KOPT-K1 (cell line): Measurements from ENCODE around the gene UQCRC1.

ENCODE experiments used
- H3K27ac ChIP-seq: fragments of 200-600 bp; sonication (generic); 2 replicates; pipeline ENCODE4 v1.5.1; 2016; ENCODE audit warnings: antibody characterized with exemption, mild to moderate bottlenecking, low read depth, low read length; ENCODE audit not compliant: poor library complexity, severe bottlenecking
- H3K36me3 ChIP-seq: fragments of 200-600 bp; sonication (generic); 2 replicates; pipeline ENCODE4 v1.5.1; 2017; ENCODE audit warnings: antibody characterized with exemption, mild to moderate bottlenecking, low read length, moderate library complexity; ENCODE audit not compliant: insufficient read depth
- H3K9me3 ChIP-seq: fragments of 200-600 bp; sonication (generic); 2 replicates; pipeline ENCODE4 v1.5.1; 2017; ENCODE audit warnings: antibody characterized with exemption, low read length, mild to moderate bottlenecking; ENCODE audit not compliant: insufficient read depth, poor library complexity, severe bottlenecking

UQCRC1 gene

DNA sequence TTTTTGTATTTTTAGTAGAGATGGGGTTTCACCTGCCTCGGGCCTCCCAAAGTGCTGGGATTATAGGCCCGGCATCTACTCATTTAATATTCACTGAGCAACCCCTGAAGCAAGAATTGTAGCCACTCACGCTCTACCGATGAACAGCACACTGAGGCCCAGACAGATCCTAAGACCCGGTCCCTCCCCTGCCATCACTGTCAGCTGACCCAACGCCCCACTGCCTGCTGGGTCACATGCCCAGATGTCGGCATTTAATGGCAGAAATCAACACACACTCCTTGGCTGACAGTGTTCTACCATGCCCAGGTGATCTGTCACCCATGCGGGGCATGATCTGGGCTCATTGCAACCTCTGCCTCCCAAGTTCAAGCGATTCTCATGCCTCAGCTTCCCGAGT is 15.3 kb upstream of the UQCRC1 start:
- Histone ChIP-seq H3K36me3 (peaks cover 59% of the 10 kb centered on the region; the same call in 1 of the 2 replicates), H3K27ac (peak overlapping the region; percentile 59), H3K9me3 (no peaks in the 10 kb centered on the region)

DNA sequence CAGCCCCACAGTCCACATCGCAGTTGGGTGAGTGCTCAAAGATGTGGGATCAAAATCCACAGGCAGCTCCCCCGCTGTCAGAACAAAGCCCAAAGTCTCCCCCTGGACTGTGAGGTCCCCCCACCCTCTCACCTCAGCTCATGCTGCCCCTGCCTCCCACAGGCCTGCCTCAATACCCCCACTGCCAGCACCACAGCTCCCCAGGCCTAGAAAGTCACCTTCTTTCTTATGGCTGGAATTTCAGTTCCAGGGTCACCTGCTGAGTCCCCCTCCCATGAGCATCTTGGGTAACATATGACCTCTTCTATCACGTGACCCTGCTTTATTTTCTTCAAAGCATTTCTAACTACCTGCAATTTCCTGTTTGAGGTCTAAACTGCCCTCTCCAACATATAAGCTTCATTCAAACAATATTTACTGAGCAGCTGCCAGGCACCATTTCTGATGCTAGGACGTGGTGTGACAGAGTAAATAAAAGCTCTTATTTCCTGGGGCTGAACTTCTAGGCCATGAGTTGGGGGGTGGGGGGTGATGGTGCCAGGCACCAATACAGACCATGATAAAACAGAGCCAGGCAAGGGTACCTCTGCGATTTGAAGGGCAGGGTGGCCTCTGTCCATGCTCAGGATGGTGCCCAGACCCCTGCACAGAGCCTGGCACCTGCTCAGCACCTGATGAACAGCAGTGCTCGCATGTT is 14.6 kb upstream of the UQCRC1 start:
- Histone ChIP-seq H3K27ac (peak overlapping the region; percentile 59), H3K36me3 (peaks cover 55% of the 10 kb centered on the region; the same call in 1 of the 2 replicates), H3K9me3 (no peaks in the 10 kb centered on the region)

GRCh38 chr3:48621461-48621869 is 12.0 kb upstream of the UQCRC1 start, which contains the start of gene TMEM89:
Gene TMEM89 (minus strand): TSS chr3:48621769. CDS start chr3:48621756, 13 bp downstream.
- H3K9me3 ChIP-seq: peaks cover 19% of the 10 kb centered on the region
- H3K27ac ChIP-seq: no peak within 1 kb of the TSS
- H3K36me3 ChIP-seq: peaks cover 41% of the 10 kb centered on the region; the same call in 1 of the 2 replicates

- Histone ChIP-seq H3K27ac (no peak overlapping the region), H3K36me3 (peaks cover 24% of the 10 kb centered on the region; the same call in 1 of the 2 replicates), H3K9me3 (peaks cover 23% of the 10 kb centered on the region)
These were observed 10.4 kb upstream of the UQCRC1 start for GRCh38 chr3:48619541-48620524.

GRCh38 chr3:48617559-48617958 is 8.1 kb upstream of the UQCRC1 start:
- Histone ChIP-seq H3K9me3 (peaks cover 23% of the 10 kb centered on the region), H3K27ac (no peak overlapping the region), H3K36me3 (peaks cover 21% of the 10 kb centered on the region; the same call in 1 of the 2 replicates)

DNA sequence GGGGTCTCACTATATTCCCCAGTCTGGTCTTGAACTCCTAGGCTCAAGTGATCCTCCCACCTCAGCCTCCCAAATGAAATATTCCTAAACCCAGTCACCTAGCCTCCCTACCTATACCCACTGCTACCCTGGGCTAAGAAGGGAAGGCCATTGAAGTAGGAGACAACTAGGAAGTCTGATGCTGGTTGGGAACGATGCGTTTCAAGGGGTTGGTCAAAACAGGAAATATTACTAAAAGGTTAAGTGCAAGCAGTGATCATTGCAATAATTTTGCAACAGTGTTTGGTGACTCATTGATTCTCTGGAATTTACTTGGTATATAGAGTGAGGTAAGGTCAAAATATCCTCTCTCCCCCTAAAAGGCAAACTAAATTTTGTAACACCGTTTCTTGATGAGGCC is 4.6 kb upstream of the UQCRC1 start:
- Histone ChIP-seq H3K27ac (no peak overlapping the region), H3K9me3 (peaks cover 23% of the 10 kb centered on the region), H3K36me3 (peaks cover 9% of the 10 kb centered on the region; the same call in 1 of the 2 replicates)

DNA sequence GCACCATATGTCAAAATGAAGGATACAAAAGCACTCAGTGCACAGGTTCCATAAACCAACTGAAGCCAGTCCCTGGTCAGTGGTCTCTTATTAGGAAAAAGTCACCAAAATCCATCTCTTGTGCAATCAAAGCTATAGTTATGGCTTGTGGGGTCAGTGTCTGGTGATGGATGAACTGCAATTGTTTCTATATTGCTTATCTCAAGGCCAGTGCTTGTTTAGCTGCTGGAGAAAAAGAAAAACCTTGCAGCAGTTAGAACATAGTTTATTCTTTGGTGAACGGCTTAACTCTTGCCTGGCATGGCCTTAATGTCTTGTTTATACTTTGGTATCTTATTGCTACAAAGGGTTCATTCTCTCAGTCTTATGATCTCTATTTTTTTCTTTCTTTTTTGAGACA is 2.9 kb upstream of the UQCRC1 start:
- Histone ChIP-seq H3K9me3 (peaks cover 11% of the 10 kb centered on the region), H3K27ac (no peak overlapping the region), H3K36me3 (peaks cover 14% of the 10 kb centered on the region; the same call in 1 of the 2 replicates)

GRCh38 chr3:48607519-48607918 is 1.9 kb downstream of the UQCRC1 start:
- H3K36me3 ChIP-seq: peaks cover 56% of the 10 kb centered on the region
- no peak overlapping the region for H3K27ac ChIP-seq
- no peaks in the 10 kb centered on the region for H3K9me3 ChIP-seq

DNA sequence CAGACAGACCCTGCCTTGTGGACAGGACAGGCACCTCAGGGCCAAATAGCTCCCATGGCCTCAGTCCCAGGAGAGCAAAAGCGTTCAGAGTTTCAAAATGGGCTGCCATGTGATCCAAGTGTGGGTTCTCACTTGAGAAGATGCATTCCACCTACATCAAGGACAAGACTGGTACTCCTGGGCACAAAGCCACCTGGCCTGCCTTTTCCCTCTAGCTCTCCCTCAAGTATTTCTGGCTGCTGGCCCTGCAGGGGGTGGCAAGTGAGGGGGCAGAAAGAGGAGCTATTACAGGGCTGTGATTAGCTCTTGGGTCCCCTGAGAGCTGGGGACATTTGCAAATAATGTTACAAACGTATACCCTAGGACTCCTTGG is 7.8 kb downstream of the UQCRC1 start:
- no peak overlapping the region for H3K27ac ChIP-seq
- H3K9me3 ChIP-seq: no peaks in the 10 kb centered on the region
- H3K36me3 ChIP-seq: peaks cover 100% of the 10 kb centered on the region

- Histone ChIP-seq H3K27ac (no peak overlapping the region), H3K9me3 (no peaks in the 10 kb centered on the region), H3K36me3 (peaks cover 94% of the 10 kb centered on the region)
These were observed 8.5 kb downstream of the UQCRC1 start for GRCh38 chr3:48600711-48601621.

DNA sequence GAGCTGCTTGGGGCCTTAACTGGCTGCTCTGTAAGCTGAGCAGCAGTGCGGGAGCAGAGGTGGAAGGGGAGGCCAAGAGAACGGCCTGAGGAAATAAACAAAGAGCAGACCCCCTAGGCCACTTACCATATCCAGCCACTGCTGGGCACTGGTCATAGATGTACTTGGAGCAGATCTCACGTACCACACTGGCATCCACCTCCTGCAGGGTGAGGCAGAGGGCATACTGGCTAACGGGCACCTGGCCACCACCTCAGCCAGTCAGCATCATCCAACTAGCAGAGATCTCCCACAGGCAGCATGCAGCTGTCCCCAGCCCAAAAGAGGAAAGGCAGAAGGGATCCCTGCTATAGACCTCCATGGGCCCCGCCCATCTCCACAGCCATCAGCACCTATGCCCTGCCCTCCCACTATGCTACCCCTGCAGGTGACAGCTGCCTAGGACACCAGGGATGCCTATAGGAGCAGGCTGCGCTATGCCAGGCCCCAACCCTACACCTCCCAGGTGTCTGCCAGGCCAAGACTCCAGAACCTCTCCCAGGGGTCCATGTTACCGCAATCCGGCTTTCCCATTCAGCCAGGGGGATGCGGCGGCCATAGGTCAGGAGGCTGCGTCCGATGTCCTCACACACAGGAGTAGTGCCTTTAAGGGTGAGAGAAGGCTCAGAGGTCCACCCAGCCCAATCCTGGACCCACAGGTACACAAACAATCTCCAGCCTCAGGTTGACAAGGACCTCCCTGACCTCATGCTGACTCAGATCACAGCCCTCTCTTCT is 9.7 kb downstream of the UQCRC1 start:
- Histone ChIP-seq H3K27ac (no peak overlapping the region), H3K36me3 (peaks cover 82% of the 10 kb centered on the region), H3K9me3 (no peaks in the 10 kb centered on the region)

GRCh38 chr3:48599077-48599501 is 10.4 kb downstream of the UQCRC1 start:
- Histone ChIP-seq H3K27ac (no peak overlapping the region), H3K9me3 (no peaks in the 10 kb centered on the region), H3K36me3 (peaks cover 75% of the 10 kb centered on the region)

DNA sequence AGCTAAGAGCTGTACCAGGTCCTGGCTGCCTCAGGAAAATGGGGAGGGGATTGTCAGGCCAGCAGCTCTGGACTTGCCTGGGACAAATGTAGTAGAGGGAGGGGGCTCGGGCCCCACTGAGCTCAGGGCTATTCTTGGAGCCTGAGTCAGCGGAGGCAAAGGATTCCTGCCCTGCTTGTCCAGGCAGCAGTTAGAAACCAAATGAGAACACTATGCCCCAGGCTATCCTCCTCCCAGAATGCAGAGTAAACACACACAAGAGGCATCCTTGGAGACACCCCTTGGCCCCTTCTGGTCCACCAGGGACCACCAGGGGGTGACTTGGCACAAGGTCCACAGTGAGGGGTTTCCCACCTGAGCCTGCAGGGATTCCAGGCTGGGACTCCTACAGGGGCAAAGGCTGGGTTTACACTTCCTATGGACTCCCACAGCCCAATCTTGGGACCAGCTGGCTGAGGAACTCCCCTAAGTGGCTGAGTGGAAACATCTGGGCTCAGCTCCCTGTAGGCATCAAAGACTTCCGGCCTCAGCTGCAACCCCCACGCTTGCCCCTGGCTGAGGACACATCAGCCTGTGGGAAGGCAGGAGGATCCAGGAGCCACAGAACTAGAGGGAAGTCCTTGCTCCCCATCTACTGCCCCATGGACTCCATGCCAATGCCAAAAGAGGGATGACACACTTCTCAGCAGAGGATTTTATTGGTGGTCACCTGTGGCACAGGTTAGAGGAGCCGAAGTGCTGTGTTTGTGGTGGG is 10.9 kb downstream of the UQCRC1 start:
- Histone ChIP-seq H3K36me3 (peaks cover 70% of the 10 kb centered on the region), H3K9me3 (no peaks in the 10 kb centered on the region), H3K27ac (no peak overlapping the region)
